Stimulated activated CD4-positive, alpha-beta T cell treated with anti-CD3 and anti-CD28 coated beads, Interleukin-4, amount 100 ng/mL, for 48 hours (primary cell): ENCODE results near the gene PTPRM.

Experiments used
- DNase-seq, 2 donors: peaks; one replicate each; pipeline ENCODE4 v3.0.0-alpha.2; 2020; ENCODE audit warnings: low read depth in 2 of 2

The PTPRM gene

DNA sequence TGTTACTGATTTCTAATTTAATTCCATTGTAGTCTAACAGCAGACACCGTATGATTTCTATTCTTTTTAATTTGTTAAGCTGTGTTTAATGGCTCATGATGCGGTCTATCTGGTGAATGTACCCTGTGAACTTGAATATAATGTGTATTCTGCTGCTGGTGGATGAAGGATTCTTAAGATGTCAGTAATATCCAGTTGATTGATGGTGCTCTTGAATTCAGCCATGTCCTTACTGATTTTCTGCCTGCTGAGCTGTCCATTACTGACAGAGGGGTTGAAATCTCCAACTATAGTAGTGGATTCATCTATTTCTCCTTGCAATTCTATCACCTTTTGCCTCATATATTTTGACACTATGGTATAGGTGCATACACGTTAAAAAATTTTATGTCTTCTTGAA is 668.8 kb downstream of the PTPRM start:
- DNase-seq = no peak

DNA sequence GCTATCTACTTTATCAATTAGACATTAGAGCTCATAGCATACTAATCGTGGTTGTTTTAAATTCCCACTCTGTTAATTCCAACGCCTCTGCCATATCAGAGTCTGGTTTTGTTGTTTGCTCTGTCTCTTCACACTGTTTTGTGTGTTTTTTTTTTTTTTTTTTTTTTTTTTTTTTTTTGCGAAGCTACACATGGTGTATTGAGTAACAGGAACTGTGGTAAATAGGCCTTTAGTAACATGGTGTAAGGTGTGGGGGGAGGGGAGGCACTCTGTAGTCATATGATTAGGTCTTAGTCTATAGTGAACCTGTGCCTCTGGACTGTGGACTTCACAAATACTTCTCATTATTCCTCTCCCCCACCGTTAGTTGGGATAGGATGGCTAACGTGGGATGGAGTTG is 671.4 kb downstream of the PTPRM start:
- no peak for DNase-seq

- DNase-seq = no peak
Observed at GRCh38 chr18:8241731-8242130, 674.6 kb downstream of the PTPRM start.

DNA sequence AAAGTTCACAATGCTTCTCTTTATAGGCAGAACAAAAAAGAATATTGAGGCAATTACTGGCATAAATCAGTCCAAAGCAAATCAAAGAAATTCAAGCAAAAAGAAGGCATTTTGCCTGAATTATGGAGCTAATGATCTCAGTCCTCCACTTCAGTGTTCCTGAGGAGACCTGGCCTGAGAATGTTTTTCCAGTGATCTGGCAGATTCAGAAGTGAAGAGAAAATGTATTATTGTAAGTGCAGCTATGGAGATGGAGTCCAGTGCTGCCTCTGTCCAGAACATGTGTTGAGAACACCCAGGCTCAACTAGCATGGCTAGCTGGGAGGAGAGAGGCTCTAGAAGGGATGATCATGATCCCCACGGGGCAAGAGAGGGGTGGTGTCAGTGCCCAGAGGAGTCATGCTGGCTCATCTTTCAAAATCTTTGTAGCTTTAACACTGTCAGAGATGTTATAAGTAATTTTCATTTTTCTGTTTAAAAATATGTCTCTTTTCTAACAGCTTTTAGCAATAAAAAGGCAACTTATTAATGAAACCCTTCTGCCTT is 675.1 kb downstream of the PTPRM start:
- no peak for DNase-seq

DNA sequence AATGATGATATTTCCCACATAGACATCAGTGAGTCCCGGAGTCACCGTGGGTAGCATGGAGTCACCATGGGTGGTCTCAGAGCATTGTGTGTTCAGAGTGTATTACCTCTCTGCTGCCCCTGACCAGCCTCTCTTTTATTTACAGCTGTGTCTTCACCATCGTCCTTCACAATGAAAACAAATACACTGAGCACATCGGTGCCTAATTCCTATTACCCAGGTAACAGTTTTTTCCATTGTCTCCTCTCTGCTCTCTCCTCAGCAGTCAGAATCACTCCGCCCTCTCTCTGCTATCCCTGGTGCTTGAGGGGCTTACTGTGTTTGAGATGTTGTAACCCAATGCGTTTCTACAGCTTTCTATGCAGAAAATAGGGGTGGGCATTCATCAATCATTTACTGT is 680.6 kb downstream of the PTPRM start:
- no peak for DNase-seq

DNA sequence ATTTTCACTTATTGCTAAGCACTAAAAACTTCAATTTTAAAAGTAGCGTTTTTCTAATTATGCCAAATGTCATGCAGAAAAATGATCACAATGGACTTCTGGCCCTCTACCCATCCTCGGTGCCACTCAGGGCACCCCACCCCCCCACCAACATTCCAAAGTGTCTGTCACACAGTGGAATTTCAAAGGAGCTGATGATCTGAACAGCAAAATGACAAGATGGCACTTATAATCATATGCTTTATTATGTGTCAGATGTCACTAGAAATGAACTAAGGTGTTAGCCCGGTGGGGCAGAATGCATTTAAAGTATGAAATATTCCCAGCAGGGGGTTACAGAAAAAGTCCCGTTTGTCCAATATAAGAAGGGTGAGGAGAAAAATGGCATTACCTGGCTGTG is 681.5 kb downstream of the PTPRM start:
- DNase-seq = no peak

DNA sequence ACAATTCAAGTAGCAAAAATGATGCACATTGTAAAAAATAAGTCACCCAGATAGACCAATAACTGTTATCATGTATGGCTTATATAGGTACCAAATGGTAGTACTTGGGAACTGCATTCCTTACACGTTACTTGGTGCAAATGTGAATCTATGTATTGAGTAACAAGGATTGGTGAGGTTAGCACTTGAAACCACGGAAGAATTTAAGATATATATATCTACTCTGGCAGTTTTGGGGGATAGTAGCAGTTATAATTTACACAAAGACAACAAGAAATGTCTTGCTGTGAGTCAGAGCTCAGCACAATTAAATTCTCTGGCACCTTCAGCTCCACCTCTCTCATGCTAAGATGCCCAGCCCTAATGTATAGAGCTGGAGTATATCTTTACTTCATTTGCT is 682.7 kb downstream of the PTPRM start:
- no peak for DNase-seq

DNA sequence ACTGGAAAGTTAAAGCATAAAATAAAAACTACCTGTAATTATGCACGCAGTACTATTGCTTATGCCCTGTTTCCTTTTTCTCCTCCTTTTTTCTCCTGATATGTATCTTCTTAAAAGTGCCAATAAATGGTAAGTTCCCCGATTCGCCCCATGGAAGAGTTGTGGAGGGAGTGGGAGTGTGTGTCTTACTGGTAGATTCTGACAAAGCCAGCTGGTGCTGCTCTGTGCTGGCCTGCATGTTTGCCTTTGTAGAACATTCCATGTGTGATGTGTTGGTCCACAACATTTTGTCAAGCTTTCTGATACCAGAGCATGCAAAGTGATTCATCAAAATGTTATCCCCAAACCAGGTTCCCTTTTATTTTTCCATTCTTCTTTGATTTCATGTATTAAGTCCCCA is 685.3 kb downstream of the PTPRM start:
- DNase-seq = no peak

DNA sequence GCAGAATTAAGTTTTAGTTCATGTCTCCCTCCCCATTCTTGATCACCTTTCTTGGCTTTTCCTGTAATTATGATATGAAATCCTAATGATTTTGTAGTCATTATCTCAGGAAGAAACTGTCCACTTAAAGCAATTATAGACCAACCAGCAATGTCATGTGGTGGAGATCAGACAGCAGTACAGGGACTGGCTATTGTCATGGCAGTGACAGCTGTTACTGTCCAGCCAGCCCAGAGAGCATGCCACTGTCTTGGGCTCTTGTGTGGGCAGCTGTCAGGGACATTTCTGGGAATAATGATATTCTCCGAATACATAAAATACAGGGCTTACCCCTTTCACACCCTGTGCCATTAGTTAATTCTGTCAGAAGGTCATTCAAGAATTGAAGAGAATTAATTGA is 686.8 kb downstream of the PTPRM start:
- no peak for DNase-seq

DNA sequence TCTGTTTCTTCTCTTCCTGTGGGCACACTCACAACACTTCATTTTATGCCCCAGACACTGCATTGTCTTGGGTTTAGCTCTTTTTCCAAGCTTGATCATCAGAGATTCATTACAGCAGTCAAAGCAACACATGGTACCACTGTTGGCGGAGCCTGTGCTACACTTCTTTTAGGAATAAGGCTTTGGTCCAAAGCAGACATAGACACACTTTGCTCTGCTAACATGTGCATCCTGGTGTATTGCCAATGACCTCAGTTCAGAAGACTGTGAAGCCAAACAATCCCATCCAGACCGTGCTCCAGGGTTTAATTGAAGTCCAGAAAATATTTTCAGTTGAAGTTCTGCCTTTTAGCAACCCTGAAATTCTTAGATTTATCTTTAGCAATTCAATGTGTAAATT is 687.5 kb downstream of the PTPRM start:
- no peak for DNase-seq

- DNase-seq = no peak
Observed at GRCh38 chr18:8257851-8258434, 690.8 kb downstream of the PTPRM start.

- no peak for DNase-seq
Observed at GRCh38 chr18:8260319-8260718, 693.2 kb downstream of the PTPRM start.

- no peak for DNase-seq
Observed at GRCh38 chr18:8260827-8261226, 693.7 kb downstream of the PTPRM start.

DNA sequence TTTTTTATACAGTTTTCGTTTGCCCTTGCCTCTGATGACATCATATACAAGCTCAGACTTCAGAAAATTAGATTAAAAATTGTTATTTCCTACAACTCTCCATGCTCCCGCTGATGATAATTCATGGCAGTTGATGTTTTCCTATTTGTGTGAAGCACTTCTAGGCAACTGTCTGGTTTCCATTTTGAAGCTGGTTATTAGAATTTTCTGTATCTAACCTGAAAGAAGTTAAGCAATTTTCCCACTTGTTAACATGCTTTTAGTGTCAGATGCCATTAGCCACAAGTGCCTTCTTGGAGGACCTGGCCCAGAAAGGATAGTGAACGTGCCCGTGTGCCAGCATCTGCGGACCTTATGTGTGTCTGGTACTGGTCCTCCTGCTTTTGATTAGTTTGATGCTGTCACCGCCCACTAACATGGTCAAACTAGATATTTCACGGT is 694.6 kb downstream of the PTPRM start:
- no peak for DNase-seq

GRCh38 chr18:8262221-8262620 is 695.1 kb downstream of the PTPRM start:
- DNase-seq = no peak

DNA sequence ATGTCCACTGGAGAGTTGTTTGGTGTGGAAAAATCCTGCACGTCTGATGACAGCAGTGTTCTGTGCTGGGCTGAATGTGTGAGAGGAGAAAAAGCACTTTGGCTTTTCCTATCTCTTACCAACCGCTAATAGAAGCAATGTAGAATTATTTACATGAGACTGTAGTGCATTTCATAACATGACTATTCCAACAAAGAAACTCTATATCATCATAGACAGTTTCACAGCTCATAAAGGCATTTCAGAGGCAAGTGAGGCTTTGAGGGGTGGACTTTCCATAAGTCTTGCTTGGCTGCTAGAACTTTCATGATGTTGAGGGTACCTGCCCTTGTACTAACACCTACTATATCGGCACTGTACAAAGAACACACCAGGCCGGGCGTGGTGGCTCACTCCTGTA is 697.0 kb downstream of the PTPRM start:
- no peak for DNase-seq

GRCh38 chr18:8264861-8265411 is 697.8 kb downstream of the PTPRM start:
- no peak for DNase-seq

DNA sequence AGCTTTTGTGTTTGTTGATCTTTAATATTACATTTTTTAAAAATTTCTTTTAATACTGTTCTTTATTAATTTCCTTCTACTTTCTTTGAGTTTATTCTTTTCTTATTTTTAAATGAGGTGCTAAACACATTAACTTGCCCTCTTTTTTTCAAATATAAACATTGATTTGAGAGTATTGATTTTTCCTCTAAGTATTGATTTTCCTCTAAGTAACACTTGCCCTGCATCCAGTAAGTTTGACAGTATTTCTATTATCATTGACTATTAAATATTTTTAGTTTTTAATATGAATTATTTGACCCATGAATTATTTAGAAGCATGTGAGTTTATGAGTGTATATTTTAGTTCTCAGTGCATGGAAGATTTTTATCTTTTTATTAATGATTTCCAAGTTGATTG is 705.1 kb downstream of the PTPRM start:
- no peak for DNase-seq

- no peak for DNase-seq
Observed at GRCh38 chr18:8274370-8274769, 707.3 kb downstream of the PTPRM start.

DNA sequence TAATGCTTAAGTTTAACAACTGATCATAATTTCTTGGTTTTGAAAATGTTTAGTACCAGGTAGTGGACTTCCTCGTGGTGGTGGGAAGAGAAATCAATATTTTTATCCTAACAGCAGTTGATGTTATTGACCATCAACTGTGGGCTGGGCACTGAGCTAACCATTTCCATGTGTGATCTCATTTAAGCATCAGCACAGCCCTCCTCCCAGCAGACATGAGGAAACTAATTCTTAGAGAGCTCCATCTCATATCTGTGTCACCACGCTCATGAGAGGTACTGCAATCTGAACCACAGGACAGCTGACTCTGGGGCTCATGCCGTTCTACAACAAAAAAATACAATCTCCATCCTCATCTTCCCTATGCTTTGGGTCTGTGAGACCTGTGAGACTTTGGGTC is 709.3 kb downstream of the PTPRM start:
- no peak for DNase-seq

DNA sequence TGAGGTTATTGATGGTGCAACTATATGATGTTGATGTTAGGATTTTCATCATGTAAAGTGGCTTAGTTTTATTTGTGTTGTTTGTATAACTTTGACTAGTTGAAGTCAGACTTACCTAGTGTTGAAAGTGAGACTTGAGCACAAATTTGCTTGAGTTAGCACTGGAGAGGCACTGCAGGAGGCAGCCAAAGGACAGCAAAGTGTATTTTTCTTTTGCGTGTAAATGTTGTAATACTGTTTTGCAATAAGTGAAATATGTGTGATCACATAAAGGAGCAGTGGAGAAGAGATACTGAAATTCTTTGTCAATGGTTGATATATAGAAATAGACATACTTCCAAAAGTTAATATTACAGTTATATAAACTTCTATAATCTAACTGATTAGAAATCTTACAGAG is 710.2 kb downstream of the PTPRM start:
- DNase-seq = no peak

- DNase-seq = no peak
Observed at GRCh38 chr18:8279346-8279745, 712.2 kb downstream of the PTPRM start.

DNA sequence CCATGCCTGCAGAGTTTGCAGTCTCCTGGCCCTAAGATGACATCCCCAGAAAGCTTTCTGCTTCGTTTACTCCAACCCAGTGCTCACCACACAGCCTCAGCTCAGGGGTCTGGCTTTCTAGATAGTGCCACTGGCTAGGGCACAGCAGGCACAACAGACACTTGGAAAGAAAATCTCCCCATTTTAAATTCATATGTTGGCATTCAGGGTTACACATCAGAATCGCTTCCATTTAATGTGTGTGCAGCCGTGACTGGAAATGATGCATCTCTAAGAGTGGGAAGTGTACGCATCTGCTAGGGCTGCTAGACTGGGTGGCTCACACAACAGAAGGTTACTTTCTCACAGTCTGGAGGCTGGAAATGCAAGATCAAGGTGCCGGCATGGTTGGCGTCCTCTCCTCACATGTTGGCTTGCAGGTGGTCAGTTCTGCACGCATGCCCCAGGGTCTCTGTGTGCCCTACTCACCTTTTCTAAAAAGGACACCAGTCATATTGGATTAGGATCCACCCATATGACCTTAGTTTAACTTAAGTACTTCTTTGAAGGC is 712.7 kb downstream of the PTPRM start:
- DNase-seq = no peak
